CD4-positive, alpha-beta T cell (primary cell): ENCODE measurements around the gene STOX2. TPM values are rescaled to one million over a fixed set of nuclear protein-coding genes. Genes with fewer than 3 reads are reported as not detected.

ENCODE experiments used
- ATAC-seq: fragments of 200-7000 bp; cut with Tn5 transposase; one replicate; pipeline ENCODE4 v1.10.0; 2022; ENCODE audit warnings: mild to moderate bottlenecking; ENCODE audit not compliant: poor library complexity
- CTCF ChIA-PET: fragments of 350-600 bp; sonication (Branson Sonifier 250); formaldehyde crosslinking; loops from one replicate; lab custom pipeline; 2021; ENCODE audit warnings: antibody characterized with exemption, inconsistent platforms; lab: Charles Lee
- POLR2A ChIA-PET: fragments of 350-600 bp; sonication (Branson Sonifier 250); formaldehyde crosslinking; loops from one replicate; lab custom pipeline; 2021; ENCODE audit warnings: antibody characterized with exemption, inconsistent platforms; lab: Charles Lee
- DNase-seq, 14 experiments: peaks; one replicate each; pipeline ENCODE4 v3.0.0-alpha.2; 2013 to 2020; ENCODE audit warnings: mixed read lengths in 2 of 14
- H3K27ac ChIP-seq, 2 donors: one replicate each; pipeline versions ENCODE4 v1.5.1 to v1.7.0; 2013; ENCODE audit warnings: low read length in 2 of 2, low read depth in 1 of 2, mild to moderate bottlenecking in 1 of 2
- H3K27me3 ChIP-seq, 2 experiments: 1 replicate in 1 of 2; 2 replicates in 1 of 2; pipeline versions ENCODE4 v1.6.1 to v1.7.0; 2013; ENCODE audit warnings: low read length in 2 of 2, control low read depth in 1 of 2, mild to moderate bottlenecking in 1 of 2, moderate library complexity in 1 of 2; ENCODE audit not compliant: insufficient read depth in 2 of 2, control insufficient read depth in 1 of 2
- H3K36me3 ChIP-seq: one replicate; pipeline ENCODE4 v1.6.1; 2013; ENCODE audit warnings: low read length, control low read depth; ENCODE audit not compliant: insufficient read depth
- H3K4me1 ChIP-seq: one replicate; pipeline ENCODE4 v1.6.1; 2013; ENCODE audit warnings: low read length, control low read depth; ENCODE audit not compliant: insufficient read depth
- H3K4me3 ChIP-seq: one replicate; pipeline ENCODE4 v1.5.1; 2013; ENCODE audit warnings: mild to moderate bottlenecking, low read length, moderate library complexity
- H3K9me3 ChIP-seq, 2 experiments: 1 replicate in 1 of 2; 2 replicates in 1 of 2; pipeline versions ENCODE4 v1.6.1 to v1.7.0; 2013; ENCODE audit warnings: low read length in 2 of 2, mild to moderate bottlenecking in 2 of 2, control low read depth in 1 of 2, moderate library complexity in 1 of 2; ENCODE audit not compliant: control insufficient read depth in 1 of 2, insufficient read depth in 1 of 2
- H3K27ac Mint-ChIP-seq: one replicate; pipeline ENCODE4 v1.8.0; 2020; ENCODE audit warnings: mixed read lengths
- H3K27me3 Mint-ChIP-seq: one replicate; pipeline ENCODE4 v1.8.0; 2021; ENCODE audit warnings: mixed read lengths
- H3K36me3 Mint-ChIP-seq: one replicate; pipeline ENCODE4 v1.8.0; 2021; ENCODE audit warnings: low read depth, mixed read lengths
- H3K4me1 Mint-ChIP-seq: one replicate; pipeline ENCODE4 v1.8.0; 2021; ENCODE audit warnings: low read depth, mixed read lengths
- H3K4me3 Mint-ChIP-seq: one replicate; pipeline ENCODE4 v1.8.0; 2020; ENCODE audit warnings: mild to moderate bottlenecking, mixed read lengths
- H3K9me3 Mint-ChIP-seq: one replicate; pipeline ENCODE4 v1.8.0; 2020; ENCODE audit warnings: mixed read lengths
- CTCF ChIP-seq: fragments of 200-600 bp; IDR thresholded peaks from one replicate; pipeline ENCODE4 v1.8.0; 2022; ENCODE audit warnings: antibody characterized with exemption, mild to moderate bottlenecking
- intact Hi-C, 2 experiments: fragments of 100-400 bp; cut with DNase I in 1 of 2; cut with micrococcal nuclease in 1 of 2; formaldehyde crosslinking; loops; one replicate each; pipeline versions ENCODE4 v1.15.1 to v1.9.0; 2023 to 2025; cut with DNase I, micrococcal nuclease
- total RNA-seq, 174 experiments: library from RNA in 2 of 174; stranded (reverse) in 2 of 174; gene quantifications; one replicate each; pipeline ENCODE4 v1.2.3 and lab custom pipeline; 2021 to 2026

The STOX2 gene
- total RNA-seq, 2 experiments from 2014 or later: not detected

- H3K4me3 Mint-ChIP-seq: no peak overlapping the region
- POLR2A ChIA-PET: no interaction called here
- H3K27me3 Mint-ChIP-seq: peaks cover 11% of the 10 kb centered on the region
- Histone ChIP-seq H3K27ac (no peak overlapping the region), H3K9me3 (no peaks in the 10 kb centered on the region), H3K36me3 (no peaks in the 10 kb centered on the region), H3K27me3 (no peaks in the 10 kb centered on the region), H3K4me1 (no peaks in the 10 kb centered on the region), H3K4me3 (no peak overlapping the region)
- H3K4me1 Mint-ChIP-seq: no peaks in the 10 kb centered on the region
- no peak for TF ChIP-seq CTCF
- H3K27ac Mint-ChIP-seq: no peak overlapping the region
- ATAC-seq: no peak
- H3K36me3 Mint-ChIP-seq: no peaks in the 10 kb centered on the region
- DNase-seq: no peak
- no peaks in the 10 kb centered on the region for H3K9me3 Mint-ChIP-seq
- intact Hi-C loops: no loop called here
- CTCF ChIA-PET: no interaction called here
Observed at GRCh38 chr4:183940864-183941263, 35.8 kb downstream of the STOX2 start.

GRCh38 chr4:183941964-183942363, 36.9 kb downstream of the STOX2 start:
- no peaks in the 10 kb centered on the region for H3K9me3 ChIP-seq
- no peaks in the 10 kb centered on the region for H3K27me3 ChIP-seq
- CTCF ChIA-PET: interaction anchor here (0.7 kb wide), 1 partner anchor 1149 kb away, joined by 3 read pairs; no protein-coding TSS in a partner anchor
- no peak overlapping the region for H3K4me3 ChIP-seq
- no peaks in the 10 kb centered on the region for H3K36me3 Mint-ChIP-seq
- intact Hi-C loops: no loop called here
- no peaks in the 10 kb centered on the region for H3K4me1 ChIP-seq
- no peaks in the 10 kb centered on the region for H3K4me1 Mint-ChIP-seq
- no peaks in the 10 kb centered on the region for H3K9me3 Mint-ChIP-seq
- H3K4me3 Mint-ChIP-seq: no peak overlapping the region
- no peak for ATAC-seq
- peaks cover 11% of the 10 kb centered on the region for H3K27me3 Mint-ChIP-seq
- H3K36me3 ChIP-seq: no peaks in the 10 kb centered on the region
- no peak for DNase-seq
- no peak overlapping the region for H3K27ac Mint-ChIP-seq
- POLR2A ChIA-PET: interaction anchor here (1.2 kb wide), 1 partner anchor 25 kb away, joined by 3 read pairs; no protein-coding TSS in a partner anchor
- TF ChIP-seq CTCF: no peak
- H3K27ac ChIP-seq: no peak overlapping the region

- Histone ChIP-seq H3K9me3 (no peaks in the 10 kb centered on the region), H3K27ac (no peak overlapping the region), H3K27me3 (peaks cover 0 to 3% of the 10 kb centered on the region in 2 experiments), H3K4me1 (no peaks in the 10 kb centered on the region), H3K4me3 (no peak overlapping the region), H3K36me3 (no peaks in the 10 kb centered on the region)
- H3K27me3 Mint-ChIP-seq: peaks cover 7% of the 10 kb centered on the region
- no peaks in the 10 kb centered on the region for H3K4me1 Mint-ChIP-seq
- no peak for ATAC-seq
- ChIA-PET CTCF (no interaction called here), POLR2A (interaction anchor here (0.6 kb wide), 1 partner anchor 770 kb away, joined by 3 read pairs; no protein-coding TSS in a partner anchor)
- no peaks in the 10 kb centered on the region for H3K9me3 Mint-ChIP-seq
- DNase-seq: no peak
- H3K4me3 Mint-ChIP-seq: no peak overlapping the region
- intact Hi-C loops: no loop called here
- H3K36me3 Mint-ChIP-seq: no peaks in the 10 kb centered on the region
- TF ChIP-seq CTCF: no peak
- no peak overlapping the region for H3K27ac Mint-ChIP-seq
Observed at GRCh38 chr4:183945741-183946140, 40.6 kb downstream of the STOX2 start.
